Measurements from ENCODE around the gene AGAP1. TPM values are rescaled to one million over a fixed set of nuclear protein-coding genes. Genes with fewer than 3 reads are reported as not detected.
A peak's percentile ranks its signal among the peaks of the same experiment; 100 is the strongest.

Gene AGAP1
- total RNA-seq, 1 donor: 10.8 TPM

DNA sequence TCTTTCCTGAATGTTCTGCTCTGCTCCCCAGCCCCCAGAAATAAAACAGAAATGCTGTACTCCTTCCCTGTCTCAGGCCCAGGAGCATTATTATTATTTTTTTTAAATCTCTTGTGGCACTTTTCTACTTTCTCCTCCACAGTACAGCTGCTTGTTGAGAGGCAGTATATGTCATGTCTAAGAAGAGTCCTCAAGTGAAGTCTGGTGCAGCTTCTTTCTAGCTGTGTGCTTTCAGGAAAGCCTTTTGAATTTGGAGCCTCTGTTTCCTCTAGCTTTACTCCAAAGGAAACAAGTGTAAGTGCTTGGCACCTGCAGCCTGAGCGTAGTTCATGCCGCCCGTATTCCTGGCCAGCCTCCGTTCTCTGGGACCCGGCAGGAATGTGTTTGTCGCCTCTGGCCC is 22.4 kb downstream of the AGAP1 start:
- H3K4me3 ChIP-seq (ENCODE audit: low read depth, low read length): no peak overlapping the region
- TF ChIP-seq CTCF (IDR thresholded peaks at IDR 0.05; ENCODE audit: insufficient read depth, low read depth, low read length): no peak
- no peak for DNase-seq (ENCODE audit: low read depth)

DNA sequence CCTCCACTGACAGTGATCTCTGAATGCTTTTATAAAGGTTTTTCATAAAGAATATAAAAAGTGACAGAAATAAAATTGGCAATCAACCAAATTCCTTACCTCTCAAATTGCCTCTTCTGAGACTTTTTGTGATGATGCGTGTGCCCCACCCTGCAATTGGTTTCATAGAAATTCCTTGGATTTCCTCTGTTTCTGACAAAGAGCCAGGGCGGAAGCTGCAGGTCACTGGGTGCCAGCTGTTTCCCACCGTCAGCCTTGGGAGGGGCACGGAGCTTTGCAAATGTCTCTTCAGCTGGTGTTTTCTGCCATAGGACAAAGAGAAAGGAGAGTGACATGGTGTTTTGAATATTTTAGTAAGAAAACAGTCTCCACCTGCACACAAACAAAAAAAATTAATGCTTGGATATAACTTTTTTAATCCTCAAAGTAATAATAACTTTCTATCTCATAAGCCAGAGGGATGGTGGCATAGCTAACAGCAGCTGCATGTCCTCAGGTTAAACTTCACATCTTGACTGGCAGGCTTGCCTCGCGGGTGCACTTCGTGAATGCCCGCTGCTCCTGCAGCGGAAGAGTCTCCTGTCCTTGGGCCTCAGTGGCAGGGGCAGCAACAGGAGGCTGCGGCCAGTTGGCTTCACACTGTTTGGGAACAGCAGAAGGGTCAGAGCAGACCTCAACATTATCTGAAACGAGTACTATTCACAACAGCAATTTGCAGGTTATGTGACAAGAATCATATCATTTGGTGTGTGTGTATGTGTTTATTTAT is 24.7 kb downstream of the AGAP1 start:
- no peak overlapping the region for H3K4me3 ChIP-seq (ENCODE audit: low read depth, low read length)
- peak; percentile 28 for DNase-seq (ENCODE audit: low read depth)
- no peak for TF ChIP-seq CTCF (IDR thresholded peaks at IDR 0.05; ENCODE audit: insufficient read depth, low read depth, low read length)

- no peak for DNase-seq (ENCODE audit: low read depth)
- no peak for TF ChIP-seq CTCF (IDR thresholded peaks at IDR 0.05; ENCODE audit: insufficient read depth, low read depth, low read length)
- H3K4me3 ChIP-seq (ENCODE audit: low read depth, low read length): no peak overlapping the region
Observed at GRCh38 chr2:235520787-235521186, 26.9 kb downstream of the AGAP1 start.

DNA sequence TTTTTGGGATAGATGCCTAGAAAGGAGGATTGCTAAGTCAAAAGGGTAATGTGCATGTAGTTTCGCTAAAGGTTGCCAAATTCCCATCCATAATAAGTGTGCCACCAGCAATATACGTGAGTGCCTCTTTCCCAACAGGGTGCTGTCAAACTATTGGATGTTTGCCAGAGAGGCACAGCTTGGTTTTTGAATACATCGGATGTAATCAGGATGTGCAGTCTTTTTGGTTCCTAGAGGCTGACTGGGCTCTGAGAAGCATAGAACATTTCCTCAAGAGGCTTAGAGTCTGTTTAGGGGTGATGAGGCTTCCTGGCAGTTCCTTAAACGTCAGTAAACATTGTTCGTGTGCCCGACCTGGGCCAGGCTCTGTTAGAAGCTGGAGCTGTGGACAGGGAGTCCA is 28.0 kb downstream of the AGAP1 start:
- TF ChIP-seq CTCF (IDR thresholded peaks at IDR 0.05; ENCODE audit: insufficient read depth, low read depth, low read length): no peak
- peak; percentile 43 for DNase-seq (ENCODE audit: low read depth)
- H3K4me3 ChIP-seq (ENCODE audit: low read depth, low read length): no peak overlapping the region

GRCh38 chr2:235523021-235523420 is 29.2 kb downstream of the AGAP1 start:
- DNase-seq (ENCODE audit: low read depth): no peak
- H3K4me3 ChIP-seq (ENCODE audit: low read depth, low read length): no peak overlapping the region
- no peak for TF ChIP-seq CTCF (IDR thresholded peaks at IDR 0.05; ENCODE audit: insufficient read depth, low read depth, low read length)

DNA sequence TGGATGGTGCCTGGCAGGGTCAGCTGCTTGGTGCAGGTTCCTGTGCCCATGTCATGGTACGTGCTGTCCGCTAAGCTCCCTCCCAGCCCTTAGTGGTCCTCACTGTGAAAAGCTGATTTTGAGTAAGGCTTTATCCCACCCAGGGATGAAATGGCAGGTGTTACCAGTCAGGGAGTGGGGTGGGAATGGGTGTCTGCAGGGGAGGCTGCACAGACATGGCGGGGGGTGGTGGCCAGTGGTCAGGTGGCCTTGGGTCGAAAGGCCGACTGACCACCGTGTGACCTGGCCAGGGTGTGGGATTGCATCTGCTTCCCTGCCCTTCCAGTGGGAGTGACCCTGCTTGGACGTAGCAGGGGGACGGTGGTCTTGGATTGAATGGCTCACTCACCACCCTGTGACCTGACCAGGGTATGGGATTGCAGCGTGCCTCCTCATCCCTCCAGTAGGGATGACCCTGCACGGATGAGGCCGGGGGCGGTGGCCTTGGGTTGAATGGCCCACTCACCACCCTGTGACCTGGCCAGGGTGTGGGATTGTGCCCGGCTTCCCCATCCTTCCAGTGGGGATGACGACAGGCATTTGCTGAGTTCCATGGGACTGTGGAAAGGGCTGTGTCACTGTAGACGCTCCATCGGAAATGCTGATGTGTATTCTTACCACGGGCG is 29.8 kb downstream of the AGAP1 start:
- DNase-seq (ENCODE audit: low read depth): no peak
- TF ChIP-seq CTCF (IDR thresholded peaks at IDR 0.05; ENCODE audit: insufficient read depth, low read depth, low read length): no peak
- H3K4me3 ChIP-seq (ENCODE audit: low read depth, low read length): no peak overlapping the region

Measured in fibroblast of villous mesenchyme (primary cell).